Caki2 (cell line): ENCODE results near the gene TRRAP. TPM values are rescaled to one million over a fixed set of nuclear protein-coding genes. Genes with fewer than 3 reads are reported as not detected.

ENCODE experiments used
- DNase-seq: peaks from one replicate; pipeline ENCODE4 v3.0.0-alpha.2; 2015; ENCODE audit warnings: low read depth
- in situ Hi-C: cut with HindIII; loops from 2 replicates; pipeline ENCODE4 v1.10.0; 2016; ENCODE audit warnings: low sequenced_read_pairs, low pct_unique_long_range_greater_than_20kb, mixed read lengths
- total RNA-seq: library from RNA; depleted of rRNA; stranded (reverse); fragments of >200 nt; shearing (Covaris generic); gene quantifications from 2 replicates; pipeline ENCODE4 v1.2.3, GENCODE V29; 2014; ENCODE audit warnings: low replicate concordance

TRRAP gene
- total RNA-seq, 1 experiment from 2014 or later = 6.5 TPM

GRCh38 chr7:99008181-99008631, 129.9 kb downstream of the TRRAP start:
- no peak for DNase-seq
- in situ Hi-C loops = no loop called here

- no peak for DNase-seq
- in situ Hi-C loops = no loop called here
Measured at GRCh38 chr7:99008921-99009530, 130.7 kb downstream of the TRRAP start.

GRCh38 chr7:99010281-99010680, 131.9 kb downstream of the TRRAP start:
- in situ Hi-C loops = no loop called here
- no peak for DNase-seq

- in situ Hi-C loops = no loop called here
- DNase-seq = no peak
Measured at GRCh38 chr7:99011341-99011705, 133.0 kb downstream of the TRRAP start.

DNA sequence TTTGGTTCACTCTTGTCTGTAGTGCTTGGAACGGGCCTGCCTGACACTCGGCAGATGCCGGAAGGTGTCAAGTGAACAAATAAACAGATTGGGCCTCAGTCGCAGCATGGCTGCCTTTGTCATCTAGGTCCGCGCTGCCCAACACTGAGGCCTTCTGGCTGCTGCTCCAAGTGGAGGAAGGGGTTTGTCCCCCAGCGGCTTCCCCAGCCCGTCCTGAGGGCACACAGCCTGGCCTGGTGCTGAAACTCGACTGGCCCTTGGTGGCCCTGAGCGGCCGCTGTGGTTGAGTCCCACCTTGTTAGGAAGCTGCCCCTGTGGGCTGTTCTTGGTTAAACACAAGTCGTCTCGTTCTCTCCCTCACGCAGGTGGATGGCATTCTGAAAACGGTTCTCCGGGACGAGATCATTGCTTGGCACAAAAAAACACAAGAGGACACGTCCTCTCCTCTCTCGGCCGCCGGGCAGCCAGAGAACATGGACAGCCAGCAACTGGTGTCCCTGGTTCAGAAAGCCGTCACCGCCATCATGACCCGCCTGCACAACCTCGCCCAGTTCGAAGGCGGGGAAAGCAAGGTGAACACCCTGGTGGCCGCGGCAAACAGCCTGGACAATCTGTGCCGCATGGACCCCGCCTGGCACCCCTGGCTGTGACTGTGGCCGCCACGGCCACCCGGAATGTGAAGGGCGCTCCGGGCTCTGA, 133.5 kb downstream of the TRRAP start:
- in situ Hi-C loops = no loop called here

DNA sequence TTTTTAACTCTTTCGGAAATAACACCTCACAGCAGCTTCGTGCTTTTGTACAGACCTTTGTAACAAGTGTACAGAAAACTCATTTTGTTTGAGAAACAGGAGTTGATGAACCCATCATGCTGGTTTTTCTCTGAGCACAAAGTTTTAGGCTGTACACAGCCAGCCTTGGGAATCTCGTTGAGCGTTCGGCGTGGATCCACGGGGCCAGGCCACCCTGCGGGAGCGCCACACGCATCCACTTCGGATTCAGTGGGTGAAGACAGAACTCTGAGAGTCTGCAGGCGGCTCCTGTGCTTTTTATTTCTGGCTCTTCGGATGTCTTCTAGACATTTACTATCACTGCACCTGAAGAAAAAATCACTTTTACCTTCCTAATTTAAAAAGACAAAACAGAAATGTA, 134.4 kb downstream of the TRRAP start:
- in situ Hi-C loops = no loop called here
- DNase-seq = no peak

More for the DNA sequence above, 133.5 kb downstream of the TRRAP start:
- no peak for DNase-seq

- DNase-seq = no peak
- in situ Hi-C loops = no loop called here
Measured at GRCh38 chr7:99013266-99014112, 135.2 kb downstream of the TRRAP start.

DNA sequence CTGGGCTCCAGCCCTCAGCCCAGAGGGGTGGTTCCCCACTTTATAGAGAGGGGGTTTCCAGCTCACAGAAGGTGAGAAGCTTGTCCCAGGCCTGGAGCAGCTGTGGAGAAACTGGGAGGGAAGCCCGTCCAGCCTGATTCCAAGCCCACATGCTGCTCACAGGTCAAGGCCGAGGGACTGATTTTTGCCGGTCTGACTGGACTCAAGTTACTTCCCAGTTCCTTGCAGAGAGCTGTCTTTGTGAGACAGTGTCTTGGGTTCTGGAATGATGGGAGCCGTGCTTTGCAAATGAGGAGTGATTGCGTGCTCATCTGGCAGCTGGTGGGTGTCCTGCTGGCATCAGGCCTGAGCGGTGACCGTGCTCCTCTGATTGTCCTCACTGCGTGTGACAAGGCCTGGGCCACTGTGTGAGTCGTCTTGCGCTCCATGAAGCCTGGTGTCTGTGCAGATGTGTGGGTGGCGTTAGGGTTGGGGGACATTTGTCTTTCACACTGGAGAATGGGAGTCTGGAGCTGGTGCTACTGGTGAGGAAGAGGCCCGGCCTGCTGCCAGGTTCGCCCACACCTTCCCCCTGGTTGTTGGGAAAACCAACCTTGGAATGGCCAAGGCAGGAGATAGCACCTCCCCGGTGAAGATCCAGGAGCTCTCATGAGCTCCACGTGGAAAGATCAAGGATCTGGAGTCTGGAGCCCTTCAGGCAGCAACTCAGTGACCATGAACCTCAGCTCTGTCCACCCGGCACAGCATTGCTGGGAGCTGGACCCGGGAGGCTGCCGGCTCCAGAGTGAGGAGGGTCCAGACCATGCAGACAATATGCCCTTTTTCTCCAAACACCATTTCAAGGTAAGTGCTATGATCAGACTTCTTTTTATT, 136.0 kb downstream of the TRRAP start:
- in situ Hi-C loops = no loop called here
- no peak for DNase-seq

GRCh38 chr7:99016196-99016595, 137.9 kb downstream of the TRRAP start:
- DNase-seq = no peak
- in situ Hi-C loops = no loop called here

- no peak for DNase-seq
- in situ Hi-C loops = no loop called here
Measured at GRCh38 chr7:99019523-99020412, 141.4 kb downstream of the TRRAP start.

- DNase-seq = no peak
- in situ Hi-C loops = no loop called here
Measured at GRCh38 chr7:99020413-99020715, 142.0 kb downstream of the TRRAP start.

- DNase-seq = no peak
- in situ Hi-C loops = no loop called here
Measured at GRCh38 chr7:99021941-99022560, 143.7 kb downstream of the TRRAP start.

- in situ Hi-C loops = no loop called here
- no peak for DNase-seq
Measured at GRCh38 chr7:99024066-99024465, 145.7 kb downstream of the TRRAP start.

DNA sequence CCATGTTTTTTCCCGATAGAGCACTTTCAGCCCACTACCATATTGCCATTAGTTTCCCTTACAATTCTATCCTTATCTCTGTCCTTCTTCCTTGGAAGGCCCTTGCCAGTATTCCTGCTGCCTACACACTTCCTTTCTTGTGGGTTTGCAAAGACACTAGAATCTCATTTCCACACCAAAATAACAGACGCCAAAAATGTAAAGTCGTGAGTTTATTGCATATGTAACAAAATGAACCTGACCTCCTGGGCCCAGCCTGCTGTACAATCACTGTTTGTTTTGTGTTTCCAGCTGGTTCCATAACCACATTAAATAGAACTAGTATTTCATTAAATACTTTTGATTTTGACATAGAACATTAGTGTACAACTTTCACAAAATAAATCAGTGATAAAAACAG, 148.9 kb downstream of the TRRAP start:
- in situ Hi-C loops = no loop called here
- DNase-seq = no peak

- DNase-seq = no peak
- in situ Hi-C loops = no loop called here
Measured at GRCh38 chr7:99027841-99028240, 149.5 kb downstream of the TRRAP start.

- in situ Hi-C loops = no loop called here
- DNase-seq = no peak
Measured at GRCh38 chr7:99028261-99028973, 150.1 kb downstream of the TRRAP start.
